ENCODE results near the gene ADAMTS14.
"Not testable (repeated sequence)": the region's sequence is repeated elsewhere in the genome, so short reads cannot be mapped to it uniquely, and the experiment has no call there.

The ADAMTS14 gene

DNA sequence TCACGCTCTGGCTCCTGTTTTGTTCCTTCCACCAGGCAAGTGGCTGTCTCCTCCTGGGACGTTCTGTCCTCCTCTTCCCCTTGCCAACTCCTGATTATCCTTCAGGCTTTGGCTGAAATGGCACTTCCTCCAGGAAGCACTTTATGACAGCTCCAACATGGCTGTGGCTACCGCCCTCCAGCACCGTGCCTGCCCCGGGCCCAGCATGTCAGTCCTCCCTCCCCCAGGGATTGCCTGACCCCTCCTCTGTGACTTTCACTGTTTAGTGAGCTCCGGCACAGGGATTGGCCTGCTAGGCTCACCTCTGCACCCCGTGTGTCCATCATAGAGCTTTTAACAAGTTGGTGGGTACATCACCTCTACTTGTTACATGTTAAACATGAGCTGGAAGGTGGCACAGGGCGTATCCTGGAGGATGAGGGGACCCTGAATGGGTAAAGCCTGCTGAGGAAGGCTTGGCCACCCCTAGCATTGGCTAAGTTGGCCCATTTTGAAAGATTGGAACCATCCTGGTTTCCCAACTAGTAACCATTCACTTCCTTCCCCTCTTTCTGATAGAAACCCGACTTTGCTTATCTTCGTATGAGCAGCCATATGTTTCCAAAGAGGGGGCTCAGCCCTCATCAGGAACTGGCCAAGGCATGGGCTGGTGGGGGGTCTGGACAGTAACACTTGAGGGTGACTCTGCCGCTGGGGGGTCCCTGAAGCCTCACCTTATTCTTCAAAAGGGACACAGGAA, 10.5 kb upstream of the ADAMTS14 start:
- Histone ChIP-seq H3K27ac (ENCODE audit: low read depth, low read length) (no peak overlapping the region), H3K36me3 (ENCODE audit: control insufficient read depth, low read length) (no peaks in the 10 kb centered on the region), H3K27me3 (ENCODE audit: control insufficient read depth, low read length) (0 out of 2 replicates have a peak, but pooled peaks cover 2% of the 10 kb centered on the region), H3K9me3 (ENCODE audit: control insufficient read depth, insufficient read depth, low read length) (no peaks in the 10 kb centered on the region), H3K9me2 (replicated peaks; ENCODE audit: control insufficient read depth, low read length) (no peaks in the 10 kb centered on the region), H4K20me1 (ENCODE audit: control insufficient read depth, insufficient read depth, low read depth, low read length) (no peaks in the 10 kb centered on the region), H3K79me2 (ENCODE audit: control insufficient read depth, low read length) (no peaks in the 10 kb centered on the region), H3K4me3 (ENCODE audit: low read length) (no peak overlapping the region), H3K4me1 (ENCODE audit: control insufficient read depth, low read length) (no peaks in the 10 kb centered on the region), H3K4me2 (ENCODE audit: low read length) (no peak overlapping the region), H3F3A (ENCODE audit: control insufficient read depth, insufficient read depth) (no peaks in the 10 kb centered on the region)
- no peak for TF ChIP-seq EZH2phosphoT487 (IDR thresholded peaks at IDR 0.05; ENCODE audit: borderline replicate concordance, low read length)
- TF ChIP-seq, protein P1, sequence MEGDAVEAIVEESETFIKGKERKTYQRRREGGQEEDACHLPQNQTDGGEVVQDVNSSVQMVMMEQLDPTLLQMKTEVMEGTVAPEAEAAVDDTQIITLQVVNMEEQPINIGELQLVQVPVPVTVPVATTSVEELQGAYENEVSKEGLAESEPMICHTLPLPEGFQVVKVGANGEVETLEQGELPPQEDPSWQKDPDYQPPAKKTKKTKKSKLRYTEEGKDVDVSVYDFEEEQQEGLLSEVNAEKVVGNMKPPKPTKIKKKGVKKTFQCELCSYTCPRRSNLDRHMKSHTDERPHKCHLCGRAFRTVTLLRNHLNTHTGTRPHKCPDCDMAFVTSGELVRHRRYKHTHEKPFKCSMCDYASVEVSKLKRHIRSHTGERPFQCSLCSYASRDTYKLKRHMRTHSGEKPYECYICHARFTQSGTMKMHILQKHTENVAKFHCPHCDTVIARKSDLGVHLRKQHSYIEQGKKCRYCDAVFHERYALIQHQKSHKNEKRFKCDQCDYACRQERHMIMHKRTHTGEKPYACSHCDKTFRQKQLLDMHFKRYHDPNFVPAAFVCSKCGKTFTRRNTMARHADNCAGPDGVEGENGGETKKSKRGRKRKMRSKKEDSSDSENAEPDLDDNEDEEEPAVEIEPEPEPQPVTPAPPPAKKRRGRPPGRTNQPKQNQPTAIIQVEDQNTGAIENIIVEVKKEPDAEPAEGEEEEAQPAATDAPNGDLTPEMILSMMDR (IDR thresholded peaks at IDR 0.05; ENCODE audit: low read depth, low read length, poor library complexity, severe bottlenecking): no peak

- TF ChIP-seq, protein P1 (IDR thresholded peaks at IDR 0.05; ENCODE audit: low read depth, low read length, poor library complexity, severe bottlenecking): no peak
- no peak for TF ChIP-seq EZH2phosphoT487 (IDR thresholded peaks at IDR 0.05; ENCODE audit: borderline replicate concordance, low read length)
Measured at GRCh38 chr10:70662362-70663220, 9.7 kb upstream of the ADAMTS14 start.

DNA sequence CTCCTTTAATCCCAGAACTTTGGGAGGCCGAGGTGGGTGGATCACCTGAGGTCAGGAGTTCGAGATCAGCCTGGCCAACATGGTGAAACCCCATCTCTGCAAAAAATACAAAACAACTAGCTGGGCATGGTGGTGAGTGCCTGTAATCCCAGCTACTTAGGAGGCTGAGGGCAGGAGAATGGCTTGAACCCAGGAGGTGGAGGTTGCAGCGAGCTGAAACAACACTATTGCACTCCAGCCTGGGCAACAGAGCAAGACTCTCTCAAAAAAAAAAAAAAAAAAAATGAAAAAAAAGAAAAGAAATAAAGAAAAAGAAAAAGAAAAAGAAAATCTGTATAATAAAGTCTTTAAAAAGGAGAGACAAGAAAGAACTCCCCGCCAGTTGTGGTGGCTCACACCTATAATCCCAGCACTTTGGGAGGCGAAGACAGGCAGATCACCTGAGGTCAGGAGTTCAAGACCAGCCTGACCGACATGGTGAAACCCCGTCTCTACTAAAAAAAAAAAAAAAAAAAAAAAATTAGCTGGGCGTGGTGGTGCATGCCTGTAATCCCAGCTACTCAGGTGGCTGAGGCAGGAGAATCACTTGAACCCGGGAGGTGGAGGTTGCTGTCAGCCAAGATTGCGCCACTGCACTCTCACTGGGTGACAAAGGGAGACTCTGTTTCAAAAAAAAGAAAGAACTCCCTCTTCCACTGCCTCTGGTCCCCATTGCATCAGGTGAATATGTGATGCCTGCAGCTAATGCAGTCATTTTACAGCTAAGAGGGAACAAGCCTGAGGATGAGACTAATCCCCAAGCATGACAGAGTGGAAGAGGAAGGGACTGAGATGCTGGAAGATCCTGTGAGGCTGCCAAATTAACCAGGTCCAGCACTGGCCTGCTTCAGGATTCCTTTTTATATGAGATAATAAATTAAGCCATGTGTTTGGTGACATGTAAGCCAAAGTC, 8.6 kb upstream of the ADAMTS14 start:
- not testable (repeated sequence) for H3K36me3 ChIP-seq (ENCODE audit: control insufficient read depth, low read length); H3K27ac ChIP-seq (ENCODE audit: low read depth, low read length); H3K9me3 ChIP-seq (ENCODE audit: control insufficient read depth, insufficient read depth, low read length); H3K9me2 ChIP-seq (replicated peaks; ENCODE audit: control insufficient read depth, low read length); H3K4me3 ChIP-seq (ENCODE audit: low read length); H3K4me1 ChIP-seq (ENCODE audit: control insufficient read depth, low read length); H3F3A ChIP-seq (ENCODE audit: control insufficient read depth, insufficient read depth); H3K27me3 ChIP-seq (ENCODE audit: control insufficient read depth, low read length); H3K4me2 ChIP-seq (ENCODE audit: low read length); H4K20me1 ChIP-seq (ENCODE audit: control insufficient read depth, insufficient read depth, low read depth, low read length); H3K79me2 ChIP-seq (ENCODE audit: control insufficient read depth, low read length)

More at GRCh38 chr10:70662362-70663220, 9.7 kb upstream of the ADAMTS14 start:
- Histone ChIP-seq H4K20me1 (ENCODE audit: control insufficient read depth, insufficient read depth, low read depth, low read length) (no peaks in the 10 kb centered on the region), H3K9me2 (replicated peaks; ENCODE audit: control insufficient read depth, low read length) (no peaks in the 10 kb centered on the region), H3F3A (ENCODE audit: control insufficient read depth, insufficient read depth) (no peaks in the 10 kb centered on the region), H3K4me3 (ENCODE audit: low read length) (no peak overlapping the region), H3K4me1 (ENCODE audit: control insufficient read depth, low read length) (no peaks in the 10 kb centered on the region), H3K9me3 (ENCODE audit: control insufficient read depth, insufficient read depth, low read length) (no peaks in the 10 kb centered on the region), H3K36me3 (ENCODE audit: control insufficient read depth, low read length) (no peaks in the 10 kb centered on the region), H3K4me2 (ENCODE audit: low read length) (no peak overlapping the region), H3K27me3 (ENCODE audit: control insufficient read depth, low read length) (0 out of 2 replicates have a peak, but pooled peaks cover 2% of the 10 kb centered on the region), H3K27ac (ENCODE audit: low read depth, low read length) (no peak overlapping the region), H3K79me2 (ENCODE audit: control insufficient read depth, low read length) (no peaks in the 10 kb centered on the region)

All from DOHH2 (cell line).